Measurements from ENCODE around the gene SPPL2A. TPM values are rescaled to one million over a fixed set of nuclear protein-coding genes. Genes with fewer than 3 reads are reported as not detected.

SPPL2A gene
- total and polyA plus RNA-seq, 9 of the 15 experiments (the other 6 are each of a cell fraction or from before 2014, with no cell fraction given), result 9.8 to 66.1 (median 38.0) TPM

GRCh38 chr15:50686469-50687301 is 78.8 kb downstream of the SPPL2A start, which contains the start of gene TRPM7 (continued):
- TF ChIP-seq TEAD4 (IDR thresholded peaks at IDR 0.05; ENCODE audit: low read length) (peak; percentile 46; the same call in 1 of the 2 replicates), TEAD4 (CRISPR knock-in tag; IDR thresholded peaks at IDR 0.05; ENCODE audit: borderline replicate concordance) (no peak), MLLT1 (IDR thresholded peaks at IDR 0.05) (peak in 1 of 2 experiments; percentile 69; a peak in 2 of 4 replicates), ZSCAN29 (IDR thresholded peaks at IDR 0.05) (peak; percentile 21), XRCC3 (IDR thresholded peaks at IDR 0.05) (no peak), JUNB (CRISPR knock-in tag; conservative IDR thresholded peaks at IDR 0.05) (no peak), YY1 (IDR thresholded peaks at IDR 0.05; ENCODE audit: borderline replicate concordance in 1 of 3, control insufficient read depth in 1 of 3, extremely low read depth in 1 of 3, insufficient read depth in 3 of 3, insufficient read length in 1 of 3, insufficient replicate concordance in 2 of 3, low read depth in 1 of 3, low read length in 2 of 3) (peak in 2 of 3 experiments; percentile 52 to 55), TEAD1 (CRISPR knock-in tag; IDR thresholded peaks at IDR 0.05) (peak; percentile 52 to 81; a peak in 3 of 4 replicates), FUS (optimal IDR thresholded peaks at IDR 0.05; ENCODE audit: low read depth, low read length) (no peak), FIP1L1 (IDR thresholded peaks at IDR 0.05; ENCODE audit: low read depth, low read length, poor library complexity, severe bottlenecking) (no peak), ZNF609 (CRISPR knock-in tag; IDR thresholded peaks at IDR 0.05; ENCODE audit: borderline replicate concordance) (0 out of 2 replicates have a peak, but pooled peaks have one; percentile 78), BDP1 (IDR thresholded peaks at IDR 0.05; ENCODE audit: insufficient read depth, insufficient read length) (no peak), ZBTB26 (CRISPR knock-in tag; IDR thresholded peaks at IDR 0.05) (peak; percentile 72; the same call in 1 of the 2 replicates), CREB1 (IDR thresholded peaks at IDR 0.05) (peak; percentile 79), CREB1 (CRISPR knock-in tag; IDR thresholded peaks at IDR 0.05) (no peak), PHB2 (IDR thresholded peaks at IDR 0.05; ENCODE audit: low read depth) (0 out of 2 replicates have a peak, but pooled peaks have one; percentile 38), POLR2AphosphoS5 (IDR thresholded peaks at IDR 0.05; ENCODE audit: control insufficient read depth, insufficient read depth, low read depth, low read length) (peak; percentile 81), ZNF511 (CRISPR knock-in tag; IDR thresholded peaks at IDR 0.05) (peak; percentile 23; the same call in 1 of the 2 replicates)
